RPMI7951 (cell line): ENCODE results near the gene ABHD2. TPM values are rescaled to one million over a fixed set of nuclear protein-coding genes. Genes with fewer than 3 reads are reported as not detected.

Experiments
- DNase-seq: peaks from one replicate; pipeline ENCODE4 v3.0.0-alpha.2; 2012; ENCODE audit warnings: low read depth
- total RNA-seq: library from RNA; depleted of rRNA; stranded (reverse); fragments of >200 nt; shearing (Covaris generic); gene quantifications from 2 replicates; pipeline ENCODE4 v1.2.3, GENCODE V29; 2014

The ABHD2 gene
- total RNA-seq, 1 experiment from 2014 or later = 261 TPM

DNA sequence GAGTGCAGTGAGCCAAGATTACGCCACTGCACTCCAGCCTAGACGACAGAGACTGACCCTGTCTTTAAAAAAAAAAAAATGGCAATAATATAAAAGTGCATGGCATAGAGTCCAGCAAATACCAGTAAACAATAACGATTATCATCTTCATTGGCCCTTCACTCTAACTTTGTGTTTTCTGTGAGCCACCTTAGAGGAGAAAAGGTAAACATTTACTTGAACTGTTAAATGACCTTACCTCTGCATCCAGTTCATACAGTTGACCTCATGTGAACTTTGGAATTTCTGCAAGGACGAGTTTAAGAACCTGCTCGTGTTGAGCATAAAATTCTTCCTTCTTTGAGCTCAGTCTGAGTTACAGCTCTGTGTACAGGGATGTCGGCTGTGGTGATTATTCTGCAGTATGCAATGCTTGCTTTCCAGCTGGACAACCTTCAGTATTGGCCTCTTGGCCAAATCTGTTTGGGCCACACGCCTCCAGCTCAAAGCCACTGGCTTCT is 76.5 kb downstream of the ABHD2 start:
- DNase-seq = no peak

DNA sequence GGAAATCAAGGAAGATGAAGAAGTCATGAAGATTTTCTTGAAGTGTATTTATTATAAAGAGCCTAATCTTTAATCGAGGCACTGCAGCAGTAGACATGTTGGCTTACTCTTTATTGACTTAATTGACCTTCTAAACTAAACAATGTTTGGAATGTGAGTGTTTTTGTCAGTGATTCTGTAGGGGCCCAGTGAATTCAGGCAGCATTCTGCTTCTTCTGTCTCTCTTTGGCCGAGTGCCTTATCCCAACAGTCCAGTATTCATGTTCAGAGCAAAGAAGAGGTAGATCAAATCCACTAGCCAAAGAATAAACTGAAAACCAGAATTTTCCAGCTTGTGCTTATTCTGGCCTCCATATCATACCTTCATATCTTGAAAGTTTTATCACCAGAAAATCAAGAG is 77.4 kb downstream of the ABHD2 start:
- no peak for DNase-seq

DNA sequence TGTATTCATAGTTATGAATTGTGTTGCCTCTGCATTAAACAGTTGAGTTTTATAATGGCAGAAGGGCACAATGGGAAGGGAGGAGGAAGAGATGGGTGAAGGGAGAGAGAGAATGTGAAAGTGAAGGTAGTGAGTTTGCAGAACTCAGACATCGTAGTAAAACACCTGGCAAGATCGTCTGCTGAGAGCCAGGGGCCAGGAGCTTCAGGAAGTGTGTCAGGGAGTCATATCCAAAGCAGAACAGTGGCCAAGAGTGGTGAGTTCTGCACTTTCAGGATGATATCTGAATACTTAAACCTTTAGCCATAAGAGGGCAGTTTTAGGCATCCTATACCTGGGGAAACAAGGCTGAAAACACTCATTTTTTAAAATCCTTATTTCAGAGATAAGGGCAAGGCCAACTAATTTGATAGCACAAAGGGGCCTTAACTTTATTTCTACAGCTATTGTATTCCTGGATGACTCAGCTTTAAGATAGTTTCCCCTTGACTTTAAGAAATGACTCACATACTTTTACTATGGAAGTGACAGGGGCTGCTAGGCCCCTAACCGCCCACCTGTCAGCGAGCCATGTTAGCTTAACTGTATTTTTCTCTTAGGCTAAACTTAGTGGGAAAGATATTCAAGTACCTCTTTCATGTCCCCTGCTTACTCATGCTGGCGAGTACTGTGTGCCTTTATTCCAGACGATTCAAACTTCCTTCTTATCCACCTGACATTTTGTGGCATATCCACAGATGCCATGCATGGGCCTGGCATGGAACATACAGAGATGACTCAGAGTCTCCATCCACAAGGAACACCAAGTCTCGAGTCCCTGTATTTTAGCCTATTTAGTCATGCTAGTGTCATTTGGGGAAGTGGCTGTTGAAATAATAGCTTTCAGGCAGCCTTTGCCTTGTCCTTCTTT is 79.3 kb downstream of the ABHD2 start:
- peak; percentile 96 for DNase-seq

DNA sequence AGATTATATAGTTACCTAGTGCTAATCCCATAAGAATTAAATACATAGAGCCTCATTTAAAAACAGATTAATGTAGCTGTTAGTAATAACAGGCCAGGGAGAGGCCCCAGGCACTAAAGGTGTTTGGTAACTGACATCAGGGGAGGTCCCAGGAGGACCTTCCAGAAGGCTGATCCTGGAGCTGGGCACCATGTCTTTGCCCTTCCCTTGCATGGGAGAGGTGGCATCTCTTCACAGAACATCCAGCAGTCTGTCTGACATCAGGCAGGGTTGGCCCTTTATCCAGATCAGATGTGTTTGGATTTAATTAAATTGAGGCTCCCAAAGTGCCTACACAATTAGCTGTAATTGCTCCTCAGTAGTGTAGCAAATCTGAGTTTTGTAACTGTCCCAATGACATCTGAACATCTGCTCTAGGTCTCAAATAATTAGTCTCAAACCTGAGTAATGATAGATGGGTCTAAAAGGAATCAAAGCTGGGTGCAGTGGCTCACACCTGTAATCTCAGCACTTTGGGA is 80.1 kb downstream of the ABHD2 start:
- no peak for DNase-seq

DNA sequence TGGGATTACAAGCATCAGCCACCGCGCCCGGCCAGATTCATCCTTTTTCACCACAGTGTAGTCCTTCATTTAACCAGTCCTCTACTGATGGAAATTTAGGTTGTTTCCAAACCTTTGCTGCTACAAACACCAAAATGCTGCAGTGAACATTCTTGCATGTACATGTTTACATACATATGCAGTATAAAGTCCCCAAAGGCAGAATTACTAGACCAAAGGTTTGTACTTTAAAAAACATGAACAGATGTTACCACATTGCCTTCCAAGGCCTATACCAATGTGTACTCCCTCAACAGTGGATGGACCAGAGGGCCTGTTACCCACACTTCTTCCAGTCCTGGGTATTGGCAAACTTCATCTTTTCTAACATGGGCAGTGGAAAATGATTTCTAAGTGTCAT is 82.1 kb downstream of the ABHD2 start:
- no peak for DNase-seq

DNA sequence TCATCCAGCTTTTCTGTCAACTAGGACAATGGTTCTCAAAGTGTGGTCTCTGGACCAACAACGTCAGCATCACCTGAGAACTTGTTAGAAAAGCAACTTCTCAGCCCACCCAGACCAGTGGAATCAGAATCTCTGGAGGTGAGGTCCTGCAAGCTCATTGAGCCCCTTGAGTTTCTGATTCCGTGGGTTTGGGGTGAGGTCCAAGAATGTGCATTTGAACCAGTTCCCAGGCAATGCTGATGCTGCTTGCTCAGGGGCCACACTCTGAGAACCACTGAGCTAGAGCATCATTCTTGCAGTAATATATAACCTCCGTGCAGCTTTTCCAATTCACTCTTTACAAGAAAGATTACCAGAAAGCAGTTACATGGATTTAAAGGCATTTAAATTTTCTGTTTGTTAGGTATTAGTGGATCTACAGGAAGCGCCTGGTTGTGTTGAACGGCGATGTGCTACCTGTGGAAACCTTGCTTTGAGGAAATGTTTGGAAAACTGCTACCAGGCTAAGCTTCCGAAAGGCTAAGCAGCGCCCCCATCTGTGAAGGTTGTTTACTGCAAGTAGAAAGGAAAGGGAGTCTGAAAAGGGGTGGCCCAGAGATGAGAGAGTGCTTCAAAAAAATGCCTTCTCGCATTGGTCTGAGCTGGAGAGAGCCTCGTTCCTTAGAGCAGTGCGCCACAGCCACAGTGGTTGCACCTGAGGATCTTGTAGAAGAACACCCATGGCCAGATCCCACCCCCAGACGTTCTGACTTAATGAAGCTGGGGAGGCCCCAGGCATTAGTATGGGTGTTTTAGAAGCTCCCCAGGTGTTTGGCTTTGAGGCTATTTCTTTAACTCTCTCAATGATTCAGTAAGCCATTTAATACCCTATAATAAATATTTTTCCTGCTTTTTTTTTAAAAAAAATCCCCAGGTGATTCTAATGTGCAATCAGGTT is 83.1 kb downstream of the ABHD2 start:
- peak; percentile 33 for DNase-seq

DNA sequence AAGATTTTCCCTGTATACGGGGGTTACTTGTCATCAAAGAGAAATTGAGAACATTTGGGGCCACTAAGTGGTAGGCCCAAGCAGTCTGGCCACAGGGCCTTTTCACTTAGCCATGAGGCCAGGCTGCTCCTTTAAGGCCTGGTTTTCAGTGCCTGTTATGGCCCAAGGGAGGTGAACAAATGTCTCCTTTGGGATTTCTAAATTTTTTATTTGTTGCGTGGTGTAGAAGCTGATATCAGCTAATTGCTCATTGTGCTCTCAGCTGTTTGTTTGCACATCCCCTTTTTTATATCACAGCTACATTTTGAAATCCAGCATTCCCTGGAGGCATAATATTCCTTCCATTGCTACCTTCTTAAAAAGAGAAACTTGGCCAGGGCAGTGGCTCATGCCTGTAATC is 84.7 kb downstream of the ABHD2 start:
- no peak for DNase-seq

DNA sequence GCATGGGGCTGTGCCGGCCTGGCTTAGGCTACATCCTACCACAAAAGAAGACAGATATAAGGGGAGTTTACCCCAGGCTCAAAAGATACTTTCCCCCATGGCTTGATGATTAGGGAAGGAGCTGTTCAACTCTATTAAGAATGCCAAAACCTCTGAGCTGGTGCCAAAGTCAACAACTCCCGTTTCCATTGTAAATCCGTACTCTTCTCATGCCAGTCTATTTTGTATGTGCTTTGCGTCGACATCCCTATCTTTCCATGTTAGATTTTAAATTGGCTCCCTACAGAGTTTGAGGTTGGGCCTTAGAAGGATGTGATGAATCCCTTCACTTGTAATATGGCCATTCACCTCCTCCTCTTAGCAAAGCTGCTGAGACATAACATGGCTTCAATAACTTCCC is 86.2 kb downstream of the ABHD2 start:
- DNase-seq = no peak

DNA sequence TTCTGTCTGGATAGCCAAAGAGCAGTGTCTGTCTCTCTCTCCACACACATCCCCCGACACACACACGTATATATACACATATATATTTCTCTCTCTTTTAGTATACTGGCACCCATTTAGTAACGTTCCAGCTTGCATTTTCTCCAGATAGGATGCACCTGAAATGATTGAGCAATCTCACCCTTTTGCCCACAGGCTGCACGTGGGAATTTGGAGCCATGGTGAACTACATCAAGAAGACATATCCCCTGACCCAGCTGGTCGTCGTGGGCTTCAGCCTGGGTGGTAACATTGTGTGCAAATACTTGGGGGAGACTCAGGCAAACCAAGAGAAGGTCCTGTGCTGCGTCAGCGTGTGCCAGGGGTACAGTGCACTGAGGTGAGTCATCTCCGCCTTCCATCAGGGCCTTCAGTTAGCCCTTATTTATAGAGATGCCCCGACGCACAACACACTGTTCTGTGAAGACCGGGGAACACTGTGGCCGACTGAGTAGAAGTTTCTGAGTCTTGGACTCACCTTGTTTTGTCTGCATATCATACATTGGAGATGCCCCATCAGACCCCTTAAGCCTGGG is 87.4 kb downstream of the ABHD2 start:
- peak; percentile 40 for DNase-seq

DNA sequence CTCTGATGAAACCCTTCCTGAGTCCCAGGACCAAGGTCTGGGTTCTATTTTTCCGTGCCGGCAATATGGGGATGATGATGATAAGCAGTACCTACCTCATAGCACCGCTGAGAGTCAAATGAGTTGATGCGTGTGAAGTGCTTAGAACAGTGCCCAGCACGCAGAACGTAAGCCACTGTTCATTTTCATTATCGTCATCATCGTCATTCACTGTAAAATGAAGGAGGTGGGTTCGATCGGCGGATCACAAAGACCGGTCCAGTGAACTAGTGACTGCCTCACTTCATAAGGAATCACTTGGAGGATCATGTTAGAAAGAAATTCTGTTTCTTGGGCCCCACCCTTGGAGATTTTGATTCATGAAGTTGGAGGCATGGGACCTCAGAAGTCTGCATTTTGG is 88.9 kb downstream of the ABHD2 start:
- no peak for DNase-seq

DNA sequence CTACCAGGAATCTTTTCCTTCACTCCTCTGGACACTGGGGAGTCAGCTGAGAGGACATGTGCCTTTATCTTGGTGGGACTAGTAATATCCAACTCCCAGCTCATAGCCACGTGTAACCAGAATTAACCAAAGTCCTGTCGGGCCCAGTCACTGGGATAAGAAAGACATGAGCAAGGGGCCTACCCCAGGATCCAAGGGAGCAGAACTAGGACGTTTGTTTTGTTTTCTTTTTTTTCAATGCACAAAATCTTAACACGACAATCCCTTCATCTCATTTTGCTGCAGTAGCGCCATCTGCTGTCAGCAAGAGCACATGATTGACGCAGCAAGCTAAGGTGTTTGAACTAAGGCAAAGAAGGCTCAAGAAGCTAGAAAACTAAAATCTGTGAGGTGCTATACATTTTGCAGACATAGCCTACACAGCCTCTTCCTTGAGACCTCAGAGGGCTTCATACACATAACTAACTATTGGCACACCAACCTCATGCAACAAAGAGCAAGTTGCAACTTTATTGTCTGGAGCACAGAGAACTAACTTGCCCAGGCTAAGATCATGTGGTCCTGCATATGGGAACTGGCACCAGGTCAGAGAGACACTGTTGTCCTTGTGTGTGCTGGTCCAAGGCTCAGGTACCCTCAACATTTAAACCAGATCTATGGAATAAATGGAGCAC is 89.5 kb downstream of the ABHD2 start:
- DNase-seq = peak; percentile 72

DNA sequence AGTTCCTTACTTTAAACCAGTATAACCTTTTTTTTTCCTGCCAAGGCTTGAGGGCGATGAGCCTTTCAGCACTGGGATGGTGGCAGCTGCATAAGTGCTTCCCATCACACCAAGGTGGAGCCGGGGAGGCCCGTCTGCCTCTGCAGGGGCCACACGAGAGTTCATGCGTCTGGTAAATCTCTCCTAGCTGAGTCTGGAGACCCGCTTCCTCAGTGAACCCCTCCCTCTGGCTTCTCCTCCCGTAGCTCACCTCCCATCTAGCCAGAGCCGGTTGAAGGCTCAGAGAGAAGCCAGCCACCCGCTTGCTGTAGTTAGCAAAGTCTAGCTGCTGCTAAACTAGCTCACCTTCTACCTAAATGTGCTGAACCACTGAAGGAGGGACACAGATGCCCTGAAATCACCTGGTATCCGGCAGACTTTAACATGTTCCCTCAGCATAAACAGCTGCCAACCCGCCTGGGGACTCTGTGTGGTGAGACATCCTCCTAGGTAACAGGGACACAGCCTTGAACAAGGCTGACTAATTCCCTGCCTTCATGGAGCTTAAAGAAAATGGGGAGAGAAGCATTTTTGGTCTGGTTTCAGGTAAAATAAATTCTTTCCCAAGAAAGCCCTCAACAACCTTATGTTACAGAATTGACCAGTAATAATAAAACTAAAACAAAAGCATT is 90.2 kb downstream of the ABHD2 start:
- DNase-seq = no peak

DNA sequence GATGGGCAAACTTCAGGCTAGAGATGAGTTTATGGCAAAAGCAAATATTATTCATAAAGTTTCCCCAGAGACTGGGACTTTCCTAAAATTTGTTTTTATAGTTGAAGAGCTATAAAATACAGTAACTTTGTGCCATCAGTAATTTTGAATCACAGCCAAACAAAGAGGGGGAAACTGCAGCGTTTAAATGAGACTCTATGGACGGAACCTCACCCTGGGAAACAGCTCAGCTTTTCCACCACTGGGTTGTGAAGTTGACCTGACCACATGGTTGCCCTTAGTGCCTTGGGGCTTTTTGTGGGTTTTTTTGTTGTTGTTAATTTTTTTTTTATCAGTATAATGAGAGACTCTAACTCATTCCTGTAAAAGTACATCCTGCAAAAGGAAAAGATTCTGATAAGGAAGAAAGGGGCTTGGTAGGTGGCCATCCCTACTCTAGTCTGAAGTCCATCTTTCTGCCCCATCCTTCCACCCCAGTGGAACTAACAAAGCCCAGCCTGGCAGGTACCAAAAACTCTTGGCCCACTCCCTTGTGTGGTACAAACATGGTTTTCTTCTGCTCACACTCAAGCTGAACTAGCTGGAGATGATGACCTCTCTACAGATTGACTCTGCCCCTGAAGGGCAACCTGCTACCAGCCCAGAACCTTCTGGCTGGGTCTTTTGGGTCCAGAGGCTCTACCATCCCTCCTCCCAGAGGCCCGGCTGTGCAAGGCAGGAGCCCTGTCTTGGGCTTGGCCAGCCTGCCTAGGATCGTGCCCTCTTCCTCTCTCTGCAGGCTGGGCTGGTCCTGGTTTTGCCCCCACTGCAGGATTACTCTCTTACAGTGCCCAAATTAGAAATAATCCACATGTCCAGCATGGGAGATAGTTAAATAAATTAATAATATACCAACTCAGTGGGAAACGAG is 92.0 kb downstream of the ABHD2 start:
- DNase-seq = peak; percentile 91

DNA sequence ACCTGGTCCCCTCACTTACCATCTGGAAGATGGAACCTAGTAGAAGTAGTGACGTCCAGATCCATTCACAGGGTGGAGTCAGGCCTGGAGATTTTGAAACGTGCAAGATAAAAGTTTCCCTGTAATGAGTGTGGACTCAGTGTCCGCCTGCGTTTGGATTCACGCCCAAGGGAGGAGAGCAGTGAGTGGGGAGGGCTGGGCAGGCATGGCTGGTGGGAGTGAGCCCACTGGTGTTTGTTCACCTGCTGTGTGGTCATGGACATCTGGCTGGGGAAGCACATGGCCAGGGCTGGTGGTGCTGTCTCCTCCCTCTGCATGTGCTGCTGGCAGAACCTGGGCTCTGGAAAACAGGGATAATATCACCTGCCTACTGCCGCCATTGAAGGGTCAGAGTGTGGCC is 96.1 kb downstream of the ABHD2 start:
- no peak for DNase-seq

DNA sequence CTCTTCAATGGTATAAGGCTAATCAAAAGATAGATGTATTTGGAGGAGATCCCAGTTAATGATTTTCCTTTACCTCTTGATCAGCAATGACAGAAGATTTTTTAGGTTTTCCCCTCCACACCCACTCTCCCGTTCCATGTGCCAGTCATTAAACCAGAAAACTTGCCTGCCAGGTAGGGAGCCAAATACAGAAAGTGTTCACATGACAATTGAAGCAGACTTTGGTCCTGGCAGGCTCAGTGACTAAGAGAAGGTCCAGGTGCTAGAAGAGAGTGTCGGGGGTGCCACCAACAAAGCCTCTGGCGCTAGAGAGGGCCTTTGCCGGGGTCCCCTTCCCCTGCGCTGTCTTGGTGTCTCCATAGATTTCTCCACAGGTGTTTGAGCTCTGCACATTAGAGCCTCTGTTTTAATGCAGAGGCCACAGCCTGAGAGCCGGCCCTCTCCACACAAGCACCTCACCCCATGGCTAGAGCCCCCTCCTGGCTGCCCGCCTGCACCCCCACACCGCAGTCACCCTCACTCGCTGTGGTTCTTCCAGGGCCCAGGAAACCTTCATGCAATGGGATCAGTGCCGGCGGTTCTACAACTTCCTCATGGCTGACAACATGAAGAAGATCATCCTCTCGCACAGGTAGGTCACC is 96.8 kb downstream of the ABHD2 start:
- DNase-seq = no peak

DNA sequence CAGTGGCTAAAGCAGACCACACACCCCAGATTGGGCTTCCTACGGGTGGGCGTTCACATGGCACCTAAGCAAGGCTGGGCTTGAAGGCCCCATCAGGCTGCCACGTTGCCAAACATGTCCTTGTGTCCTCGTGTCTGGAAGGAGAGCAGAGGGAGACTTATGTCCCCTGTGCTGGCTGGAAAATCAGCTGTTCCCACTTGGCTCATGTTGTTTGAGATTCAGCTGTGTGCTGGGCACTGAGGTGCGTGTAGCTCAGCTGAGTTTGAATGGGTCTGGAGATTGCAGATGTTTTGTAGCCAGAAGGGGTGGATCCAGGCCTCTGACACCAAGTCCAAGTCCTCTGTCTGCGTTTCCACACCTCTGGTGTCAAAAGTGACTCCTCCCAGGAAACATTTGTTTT is 98.5 kb downstream of the ABHD2 start:
- DNase-seq = no peak

DNA sequence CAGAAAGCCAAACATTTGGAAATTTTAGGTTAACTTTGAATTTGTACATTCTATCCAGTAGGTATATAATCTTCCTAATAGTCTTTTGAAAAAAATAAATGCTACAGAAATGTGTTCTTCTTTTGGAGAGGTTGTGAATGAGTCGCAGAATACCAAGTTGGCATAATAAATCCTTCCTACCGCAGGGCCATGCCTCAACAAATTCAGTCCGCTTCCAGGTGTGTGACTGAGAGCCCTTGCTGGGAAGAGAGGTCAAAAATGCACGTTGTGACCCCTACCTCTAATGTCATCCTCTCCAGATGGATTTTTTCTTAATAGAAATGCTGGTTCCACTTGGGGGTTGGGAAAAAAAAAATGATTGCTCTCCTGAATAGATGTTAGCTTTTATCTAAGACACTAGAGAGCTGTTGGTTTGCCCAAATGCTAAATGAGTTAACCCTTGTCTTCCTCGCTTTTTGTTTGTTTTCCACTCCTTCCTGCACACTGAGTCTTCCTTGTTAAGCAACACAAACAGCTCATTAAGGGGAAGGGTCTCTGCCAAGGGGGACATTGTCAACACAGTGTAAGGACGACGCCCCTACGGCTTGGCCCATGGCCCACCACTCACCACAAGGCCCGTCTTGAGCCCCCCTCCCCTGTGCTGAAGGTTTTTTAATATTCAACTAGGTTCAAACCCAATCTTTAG is 99.2 kb downstream of the ABHD2 start:
- DNase-seq = no peak

DNA sequence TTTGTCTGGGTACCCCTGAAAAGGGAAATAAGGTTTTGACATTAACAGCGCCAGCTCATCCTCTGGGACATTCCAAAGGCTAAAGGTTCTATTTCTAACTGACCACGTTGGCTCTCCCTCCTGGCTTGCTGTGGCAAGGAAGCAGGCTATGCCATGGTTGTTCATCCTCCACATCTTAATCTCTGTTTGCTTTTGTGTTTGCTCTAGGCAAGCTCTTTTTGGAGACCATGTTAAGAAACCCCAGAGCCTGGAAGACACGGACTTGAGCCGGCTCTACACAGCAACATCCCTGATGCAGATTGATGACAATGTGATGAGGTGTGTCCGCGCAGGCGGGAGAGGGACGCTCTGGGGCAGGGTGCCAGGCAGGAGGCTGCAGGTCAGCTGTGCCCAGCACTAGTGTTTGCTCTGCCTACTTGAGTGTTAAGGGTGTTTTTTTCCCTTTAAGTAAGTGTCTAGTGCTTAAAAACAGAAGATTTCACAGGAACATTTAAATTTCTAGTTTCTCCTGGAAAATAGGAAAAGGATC is 99.8 kb downstream of the ABHD2 start:
- DNase-seq = no peak
